Chondrocyte (in vitro differentiated cells): ENCODE results near the gene GLT1D1. TPM values are rescaled to one million over a fixed set of nuclear protein-coding genes. Genes with fewer than 3 reads are reported as not detected.

Experiments
- DNase-seq: peaks from one replicate; pipeline ENCODE4 v3.0.0; 2021; ENCODE audit warnings: mixed read lengths, low spot score
- H3K27ac Mint-ChIP-seq: one replicate; pipeline ENCODE4 v1.8.0; 2021; ENCODE audit warnings: mild to moderate bottlenecking, moderate library complexity, mixed read lengths; ENCODE audit not compliant: unreplicated experiment
- H3K27me3 Mint-ChIP-seq: 2 replicates; pipeline ENCODE4 v1.8.0; 2021; ENCODE audit warnings: low read depth, mixed read lengths
- H3K36me3 Mint-ChIP-seq: 2 replicates; pipeline ENCODE4 v1.8.0; 2021; ENCODE audit warnings: low read depth, mixed read lengths
- H3K4me1 Mint-ChIP-seq: 2 replicates; pipeline ENCODE4 v1.8.0; 2021; ENCODE audit warnings: low read depth, mild to moderate bottlenecking, mixed read lengths
- H3K4me3 Mint-ChIP-seq: one replicate; pipeline ENCODE4 v1.8.0; 2021; ENCODE audit warnings: mild to moderate bottlenecking, moderate library complexity, mixed read lengths; ENCODE audit not compliant: unreplicated experiment
- H3K9me3 Mint-ChIP-seq: 2 replicates; pipeline ENCODE4 v1.8.0; 2021; ENCODE audit warnings: low read depth, mixed read lengths
- CTCF ChIP-seq: fragments of 200-600 bp; sonication (generic); IDR thresholded peaks from 2 replicates; pipeline ENCODE4 v1.5.0; 2021; ENCODE audit warnings: antibody characterized with exemption, mild to moderate bottlenecking, moderate library complexity
- total RNA-seq: library from RNA; stranded (reverse); gene quantifications from 3 replicates; pipeline ENCODE4 v1.2.1, GENCODE V29; 2021

GLT1D1 gene
- total RNA-seq, 1 donor from 2014 or later: 0.22 TPM

GRCh38 chr12:128820723-128821432, 32.4 kb upstream of the GLT1D1 start:
- H3K27me3 Mint-ChIP-seq: no peaks in the 10 kb centered on the region
- peaks cover 66% of the 10 kb centered on the region for H3K4me1 Mint-ChIP-seq
- no peak for TF ChIP-seq CTCF
- peak overlapping the region; percentile 24 for H3K27ac Mint-ChIP-seq
- H3K36me3 Mint-ChIP-seq: peaks cover 6% of the 10 kb centered on the region
- no peak overlapping the region for H3K4me3 Mint-ChIP-seq
- no peak for DNase-seq
- no peaks in the 10 kb centered on the region for H3K9me3 Mint-ChIP-seq

- Mint-ChIP-seq H3K4me1 (peaks cover 44% of the 10 kb centered on the region), H3K9me3 (peaks cover 8% of the 10 kb centered on the region), H3K27ac (no peak overlapping the region), H3K4me3 (peak overlapping the region; percentile 77), H3K36me3 (peaks cover 8% of the 10 kb centered on the region), H3K27me3 (no peaks in the 10 kb centered on the region)
- DNase-seq: no peak
- peak; percentile 19 for TF ChIP-seq CTCF
Measured at GRCh38 chr12:128823216-128823915, 29.9 kb upstream of the GLT1D1 start.

- peak within 1 kb of the TSS; percentile 77 for H3K4me3 Mint-ChIP-seq
- H3K4me1 Mint-ChIP-seq: peaks cover 36% of the 10 kb centered on the region
- H3K27me3 Mint-ChIP-seq: no peaks in the 10 kb centered on the region
- H3K27ac Mint-ChIP-seq: peak within 1 kb of the TSS; percentile 89
- DNase-seq: peak; percentile 99
- peaks cover 8% of the 10 kb centered on the region for H3K9me3 Mint-ChIP-seq
- H3K36me3 Mint-ChIP-seq: peaks cover 8% of the 10 kb centered on the region
- peak; percentile 50 for TF ChIP-seq CTCF
Measured at GRCh38 chr12:128823916-128824839, 29.1 kb upstream of the GLT1D1 start, which contains the start of gene SLC15A4. Gene SLC15A4, minus strand, starts transcription at chr12:128823958. Its CDS starts 15 bp downstream, at chr12:128823943.

- Mint-ChIP-seq H3K27me3 (no peaks in the 10 kb centered on the region), H3K27ac (no peak overlapping the region), H3K4me1 (peaks cover 22% of the 10 kb centered on the region), H3K9me3 (peaks cover 8% of the 10 kb centered on the region), H3K4me3 (peak overlapping the region; percentile 25), H3K36me3 (peaks cover 6% of the 10 kb centered on the region)
- no peak for DNase-seq
- TF ChIP-seq CTCF: no peak
Measured at GRCh38 chr12:128825835-128826234, 27.4 kb upstream of the GLT1D1 start.

- Mint-ChIP-seq H3K36me3 (peaks cover 2% of the 10 kb centered on the region), H3K9me3 (peaks cover 8% of the 10 kb centered on the region), H3K4me1 (peaks cover 7% of the 10 kb centered on the region), H3K4me3 (no peak overlapping the region), H3K27me3 (no peaks in the 10 kb centered on the region), H3K27ac (no peak overlapping the region)
- DNase-seq: no peak
- no peak for TF ChIP-seq CTCF
Measured at GRCh38 chr12:128827724-128828123, 25.6 kb upstream of the GLT1D1 start.
